Astrocyte of the spinal cord (primary cell): ENCODE results near the gene SCRT2.

Source experiments
- DNase-seq: peaks from one replicate; pipeline ENCODE4 v3.0.0; 2011; ENCODE audit warnings: low read depth, low spot score
- H3K4me3 ChIP-seq: 2 replicates; pipeline ENCODE4 v1.5.1; 2011; ENCODE audit warnings: low read depth, mild to moderate bottlenecking, low read length, moderate library complexity
- CTCF ChIP-seq: IDR thresholded peaks from 2 replicates; pipeline ENCODE4 v1.5.1; 2012; ENCODE audit warnings: low read depth, mild to moderate bottlenecking, low read length, inconsistent platforms
- in situ Hi-C: cut with HindIII; loops from 2 replicates; pipeline ENCODE4 v1.10.0; 2017; ENCODE audit warnings: low sequenced_read_pairs

The SCRT2 gene

DNA sequence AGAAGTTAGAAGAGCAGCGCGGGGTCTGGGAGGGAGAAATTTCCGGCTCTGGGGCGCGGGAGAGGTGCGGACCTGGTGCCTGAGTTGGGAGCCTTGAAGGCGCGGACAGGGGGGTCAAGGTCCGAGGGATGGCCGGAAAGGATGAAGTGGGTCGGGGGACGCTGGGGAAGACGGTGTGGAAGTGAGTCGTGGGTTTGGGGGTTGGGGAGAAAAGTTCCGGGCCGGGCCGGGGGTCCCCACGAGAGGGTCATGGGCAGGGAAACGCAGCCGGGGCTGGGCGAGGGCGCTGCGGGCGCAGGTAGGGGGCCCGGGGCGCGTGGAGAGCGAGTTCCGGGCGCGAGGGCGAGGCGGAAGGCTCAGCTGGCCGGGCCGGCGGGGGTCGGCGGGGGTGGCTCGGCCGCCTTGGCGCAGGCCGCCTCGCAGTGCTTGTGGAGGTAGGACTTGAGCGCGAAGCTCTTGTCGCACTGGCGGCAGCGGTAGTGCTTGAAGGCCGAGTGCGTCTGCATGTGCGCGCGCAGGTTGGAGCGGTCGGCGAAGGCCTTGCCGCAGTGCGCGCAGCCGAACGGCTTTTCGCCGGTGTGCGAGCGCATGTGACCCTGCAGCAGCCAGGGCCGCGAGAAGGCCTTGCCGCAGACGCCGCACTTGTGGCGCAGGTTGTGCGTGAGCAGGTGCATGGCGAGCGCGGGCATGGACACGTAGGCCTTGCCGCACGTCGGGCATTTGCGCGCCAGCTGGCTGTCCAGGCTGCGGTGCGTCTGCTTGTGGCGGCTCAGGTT lies 12.1 kb downstream of the SCRT2 start:
- DNase-seq, result no peak
- H3K4me3 ChIP-seq, result no peak overlapping the region
- TF ChIP-seq CTCF, result no peak
- in situ Hi-C loops, result no loop called here

- in situ Hi-C loops, result no loop called here
- no peak for DNase-seq
- TF ChIP-seq CTCF, result no peak
- H3K4me3 ChIP-seq, result no peak overlapping the region
Measured at GRCh38 chr20:662277-663192, 13.1 kb downstream of the SCRT2 start.

GRCh38 chr20:661474-662270 lies 13.9 kb downstream of the SCRT2 start:
- in situ Hi-C loops, result no loop called here
- no peak for DNase-seq
- no peak overlapping the region for H3K4me3 ChIP-seq
- no peak for TF ChIP-seq CTCF

- DNase-seq, result no peak
Measured at GRCh38 chr20:658731-659291, 16.8 kb downstream of the SCRT2 start.

DNA sequence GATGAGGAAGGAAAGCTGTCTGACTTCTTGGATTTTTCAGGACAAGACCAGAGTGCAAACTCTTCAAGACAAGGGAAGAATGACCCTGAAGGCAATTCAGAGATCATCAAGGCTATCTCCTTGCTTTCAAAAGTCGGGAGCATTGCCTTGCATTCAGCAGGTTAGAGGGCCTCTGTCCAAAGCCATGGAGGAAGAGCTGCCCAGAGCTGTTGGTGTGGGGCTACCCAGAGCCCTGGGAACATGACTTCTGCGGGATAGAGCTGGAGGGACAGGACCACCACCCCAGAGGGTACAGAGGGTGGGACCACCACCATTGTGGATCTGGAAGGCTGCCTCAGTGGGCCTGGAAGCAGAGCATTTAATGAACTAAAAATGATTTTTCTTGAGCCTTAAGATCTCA lies 17.4 kb downstream of the SCRT2 start:
- no peak for TF ChIP-seq CTCF
- no peak for DNase-seq
- no peak overlapping the region for H3K4me3 ChIP-seq
- in situ Hi-C loops, result no loop called here

More at GRCh38 chr20:658731-659291, 16.8 kb downstream of the SCRT2 start:
- in situ Hi-C loops, result no loop called here
- no peak for TF ChIP-seq CTCF
- H3K4me3 ChIP-seq, result no peak overlapping the region
